Measurements from ENCODE around the gene SLC9A3. TPM values are rescaled to one million over a fixed set of nuclear protein-coding genes. Genes with fewer than 3 reads are reported as not detected.

SLC9A3 gene
- total RNA-seq, 1 donor: 1.8 TPM

- DNase-seq (ENCODE audit: low read depth): no peak
- H3K4me3 ChIP-seq (ENCODE audit: low read depth, low read length): peak overlapping the region; percentile 100
- TF ChIP-seq CTCF (IDR thresholded peaks at IDR 0.05; ENCODE audit: insufficient read depth, low read length): no peak
Measured at GRCh38 chr5:444226-444625, 80.0 kb downstream of the SLC9A3 start.

GRCh38 chr5:443239-444151, 80.8 kb downstream of the SLC9A3 start:
- no peak for DNase-seq (ENCODE audit: low read depth)
- no peak for TF ChIP-seq CTCF (IDR thresholded peaks at IDR 0.05; ENCODE audit: insufficient read depth, low read length)

GRCh38 chr5:442335-443238, 81.7 kb downstream of the SLC9A3 start, which contains the start of gene EXOC3:
TSS of gene EXOC3 (plus strand) at chr5:443176. CDS start at chr5:446206, 3,030 bp downstream.
- no peak for TF ChIP-seq CTCF (IDR thresholded peaks at IDR 0.05; ENCODE audit: insufficient read depth, low read length)
- peak within 1 kb of the TSS; percentile 100 for H3K4me3 ChIP-seq (ENCODE audit: low read depth, low read length)
- peak; percentile 54 for DNase-seq (ENCODE audit: low read depth)

More at GRCh38 chr5:443239-444151, 80.8 kb downstream of the SLC9A3 start:
- H3K4me3 ChIP-seq (ENCODE audit: low read depth, low read length): peak overlapping the region; percentile 100

GRCh38 chr5:441996-442334, 82.3 kb downstream of the SLC9A3 start:
- DNase-seq (ENCODE audit: low read depth): no peak
- peak overlapping the region; percentile 100 for H3K4me3 ChIP-seq (ENCODE audit: low read depth, low read length)
- TF ChIP-seq CTCF (IDR thresholded peaks at IDR 0.05; ENCODE audit: insufficient read depth, low read length): no peak

GRCh38 chr5:440401-441201, 83.6 kb downstream of the SLC9A3 start:
- DNase-seq (ENCODE audit: low read depth): no peak
- no peak for TF ChIP-seq CTCF (IDR thresholded peaks at IDR 0.05; ENCODE audit: insufficient read depth, low read length)
- no peak overlapping the region for H3K4me3 ChIP-seq (ENCODE audit: low read depth, low read length)

- H3K4me3 ChIP-seq (ENCODE audit: low read depth, low read length): no peak overlapping the region
- no peak for DNase-seq (ENCODE audit: low read depth)
- TF ChIP-seq CTCF (IDR thresholded peaks at IDR 0.05; ENCODE audit: insufficient read depth, low read length): no peak
Measured at GRCh38 chr5:439636-440035, 84.6 kb downstream of the SLC9A3 start.
